SU-DHL-6 (cell line): ENCODE data around the gene GTF2A1.

Experiments
- H2AFZ ChIP-seq: fragments of 200-600 bp; sonication (generic); 2 replicates; pipeline ENCODE4 v1.6.1; 2014; ENCODE audit warnings: low read depth, mild to moderate bottlenecking, moderate library complexity, mixed read lengths, antibody characterized with exemption, low read length; ENCODE audit not compliant: severe bottlenecking
- H3F3A ChIP-seq: fragments of 200-600 bp; shearing (Covaris generic); 2 replicates; pipeline ENCODE4 v1.6.0; 2016; ENCODE audit warnings: antibody characterized with exemption, mild to moderate bottlenecking; ENCODE audit not compliant: insufficient read depth
- H3K27ac ChIP-seq: fragments of 200-600 bp; sonication (generic); 2 replicates; pipeline ENCODE4 v1.5.1; 2016; ENCODE audit warnings: low read depth, mild to moderate bottlenecking, low read length, moderate library complexity, mixed read lengths
- H3K27me3 ChIP-seq: fragments of 200-600 bp; sonication (generic), shearing (Covaris generic); 2 replicates; pipeline ENCODE4 v1.6.0; 2014; ENCODE audit warnings: mild to moderate bottlenecking, low read length
- H3K36me3 ChIP-seq: fragments of 200-600 bp; sonication (generic); 2 replicates; pipeline ENCODE4 v1.6.1; 2014; ENCODE audit warnings: mild to moderate bottlenecking, low read length, mixed read lengths
- H3K4me2 ChIP-seq: fragments of 300-600, 200-600 bp; shearing (Covaris generic), sonication (generic); 2 replicates; pipeline ENCODE4 v1.6.0; 2014; ENCODE audit warnings: low read length, low read depth, mild to moderate bottlenecking; ENCODE audit not compliant: poor library complexity, severe bottlenecking
- H3K4me3 ChIP-seq: fragments of 200-600 bp; sonication (generic); 2 replicates; pipeline ENCODE4 v1.5.1; 2014; ENCODE audit warnings: antibody characterized with exemption, low read length, mild to moderate bottlenecking, mixed read lengths; ENCODE audit not compliant: insufficient read depth, poor library complexity, severe bottlenecking
- H3K79me2 ChIP-seq: fragments of 200-600 bp; sonication (generic); 2 replicates; pipeline ENCODE4 v1.6.1; 2014; ENCODE audit warnings: mild to moderate bottlenecking, low read length, moderate library complexity; ENCODE audit not compliant: insufficient read depth
- H3K9ac ChIP-seq: fragments of 200-600 bp; sonication (generic); 2 replicates; pipeline ENCODE4 v1.7.0; 2014; ENCODE audit warnings: mild to moderate bottlenecking, low read length
- H3K9me2 ChIP-seq: fragments of 200-600 bp; sonication (generic); replicated peaks from 2 replicates; pipeline ENCODE4 v1.6.1; 2014; ENCODE audit warnings: low read length; ENCODE audit not compliant: insufficient read depth
- H3K9me3 ChIP-seq: fragments of 200-600 bp; sonication (generic); 2 replicates; pipeline ENCODE4 v1.6.1; 2014; ENCODE audit warnings: low read length, mixed read lengths; ENCODE audit not compliant: insufficient read depth
- H4K20me1 ChIP-seq: fragments of 200-600 bp; sonication (generic); 2 replicates; pipeline ENCODE4 v1.6.1; 2014; ENCODE audit warnings: low read depth, mild to moderate bottlenecking, antibody characterized with exemption, low read length, moderate library complexity, mixed read lengths
- EZH2phosphoT487 ChIP-seq: fragments of 200-600 bp; sonication (generic), shearing (Covaris generic); conservative IDR thresholded peaks from 2 replicates; pipeline ENCODE4 v1.6.1; 2018; ENCODE audit warnings: mild to moderate bottlenecking, antibody characterized with exemption, low read length, moderate library complexity, mixed read lengths
- TF ChIP-seq, protein P1 (sequence below): fragments of 200-600 bp; sonication (generic); IDR thresholded peaks from one replicate; pipeline ENCODE4 v1.5.1; 2017; ENCODE audit warnings: antibody characterized with exemption, mild to moderate bottlenecking, low read length, moderate library complexity; ENCODE audit not compliant: insufficient read depth, poor library complexity, severe bottlenecking

GTF2A1 gene

DNA sequence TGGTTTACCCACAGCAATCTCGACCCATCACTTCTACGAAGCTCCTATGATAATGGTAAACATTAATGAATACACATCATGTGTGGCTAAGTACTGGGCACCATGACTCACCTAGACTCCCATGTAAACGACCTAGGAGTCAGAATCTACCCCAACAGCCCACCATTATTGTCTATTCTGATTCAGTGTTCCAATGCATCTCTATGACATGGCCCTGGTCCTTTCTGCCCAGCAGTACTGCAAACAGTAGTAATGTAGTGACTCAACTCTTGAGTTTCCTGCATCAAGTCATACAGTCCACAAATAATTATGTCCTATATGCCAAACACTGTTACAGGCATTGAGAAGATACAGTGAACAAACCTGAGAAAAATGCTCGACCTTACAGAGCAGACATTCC, 14.6 kb downstream of the GTF2A1 start:
- H3K9me2 ChIP-seq: no peaks in the 10 kb centered on the region
- H4K20me1 ChIP-seq: peaks cover 4% of the 10 kb centered on the region; the same call in 1 of the 2 replicates
- peaks cover 60% of the 10 kb centered on the region for H3K36me3 ChIP-seq
- no peak overlapping the region for H3K4me3 ChIP-seq
- peaks cover 81% of the 10 kb centered on the region for H3K79me2 ChIP-seq
- no peak for TF ChIP-seq EZH2phosphoT487
- TF ChIP-seq, protein P1, sequence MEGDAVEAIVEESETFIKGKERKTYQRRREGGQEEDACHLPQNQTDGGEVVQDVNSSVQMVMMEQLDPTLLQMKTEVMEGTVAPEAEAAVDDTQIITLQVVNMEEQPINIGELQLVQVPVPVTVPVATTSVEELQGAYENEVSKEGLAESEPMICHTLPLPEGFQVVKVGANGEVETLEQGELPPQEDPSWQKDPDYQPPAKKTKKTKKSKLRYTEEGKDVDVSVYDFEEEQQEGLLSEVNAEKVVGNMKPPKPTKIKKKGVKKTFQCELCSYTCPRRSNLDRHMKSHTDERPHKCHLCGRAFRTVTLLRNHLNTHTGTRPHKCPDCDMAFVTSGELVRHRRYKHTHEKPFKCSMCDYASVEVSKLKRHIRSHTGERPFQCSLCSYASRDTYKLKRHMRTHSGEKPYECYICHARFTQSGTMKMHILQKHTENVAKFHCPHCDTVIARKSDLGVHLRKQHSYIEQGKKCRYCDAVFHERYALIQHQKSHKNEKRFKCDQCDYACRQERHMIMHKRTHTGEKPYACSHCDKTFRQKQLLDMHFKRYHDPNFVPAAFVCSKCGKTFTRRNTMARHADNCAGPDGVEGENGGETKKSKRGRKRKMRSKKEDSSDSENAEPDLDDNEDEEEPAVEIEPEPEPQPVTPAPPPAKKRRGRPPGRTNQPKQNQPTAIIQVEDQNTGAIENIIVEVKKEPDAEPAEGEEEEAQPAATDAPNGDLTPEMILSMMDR: no peak
- H3K27ac ChIP-seq: no peak overlapping the region
- H3K9me3 ChIP-seq: no peaks in the 10 kb centered on the region
- no peak overlapping the region for H3K9ac ChIP-seq
- H2AFZ ChIP-seq: no peak overlapping the region
- no peaks in the 10 kb centered on the region for H3K27me3 ChIP-seq
- H3K4me2 ChIP-seq: no peak overlapping the region
- peaks cover 6% of the 10 kb centered on the region; the same call in 1 of the 2 replicates for H3F3A ChIP-seq

DNA sequence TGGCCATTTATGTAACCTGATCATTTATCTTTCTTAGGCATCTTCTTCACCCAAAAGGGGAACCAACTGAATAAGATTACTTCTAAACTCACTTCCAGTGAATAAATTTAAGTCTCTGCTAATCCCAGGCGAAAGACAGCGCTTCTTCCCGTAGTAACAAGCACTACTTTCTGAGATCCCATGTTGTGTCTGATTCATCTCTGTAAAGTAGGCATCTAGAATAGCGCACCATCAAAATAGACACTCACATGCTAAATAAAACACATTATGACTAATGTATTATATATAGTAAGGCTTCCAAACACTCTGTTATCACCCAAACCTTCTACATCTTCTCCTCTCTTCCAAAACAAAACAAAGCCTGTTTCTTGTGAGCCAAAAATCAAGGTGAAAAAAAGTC, 15.1 kb downstream of the GTF2A1 start:
- H3K9me3 ChIP-seq: no peaks in the 10 kb centered on the region
- H3F3A ChIP-seq: peaks cover 6% of the 10 kb centered on the region; the same call in 1 of the 2 replicates
- peaks cover 60% of the 10 kb centered on the region for H3K36me3 ChIP-seq
- H2AFZ ChIP-seq: no peak overlapping the region
- no peaks in the 10 kb centered on the region for H3K9me2 ChIP-seq
- peaks cover 76% of the 10 kb centered on the region for H3K79me2 ChIP-seq
- H3K4me2 ChIP-seq: no peak overlapping the region
- no peaks in the 10 kb centered on the region for H3K27me3 ChIP-seq
- peaks cover 4% of the 10 kb centered on the region; the same call in 1 of the 2 replicates for H4K20me1 ChIP-seq
- no peak overlapping the region for H3K27ac ChIP-seq
- TF ChIP-seq, protein P1: no peak
- TF ChIP-seq EZH2phosphoT487: no peak
- no peak overlapping the region for H3K9ac ChIP-seq
- no peak overlapping the region for H3K4me3 ChIP-seq

DNA sequence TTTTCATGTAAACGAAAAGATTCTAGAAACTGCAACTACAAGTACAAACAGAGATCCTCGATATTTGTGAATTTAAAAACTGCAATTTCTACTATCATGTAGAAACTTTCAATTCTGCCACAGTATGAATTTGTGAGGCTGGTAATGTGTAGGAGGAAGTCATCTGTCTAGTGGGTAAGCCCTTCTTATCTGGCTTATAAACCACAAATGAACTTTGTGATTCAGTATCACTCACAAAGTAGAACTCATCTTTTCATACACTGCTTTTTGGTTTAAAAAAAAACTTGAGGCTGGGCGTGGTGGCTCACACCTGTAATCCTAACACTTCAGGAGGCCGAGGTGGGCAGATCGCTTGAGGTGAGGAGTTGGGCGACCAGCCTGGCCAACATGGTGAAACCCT, 20.7 kb downstream of the GTF2A1 start:
- peaks cover 4% of the 10 kb centered on the region; the same call in 1 of the 2 replicates for H3F3A ChIP-seq
- H3K27me3 ChIP-seq: no peaks in the 10 kb centered on the region
- no peak overlapping the region for H3K9ac ChIP-seq
- H3K4me3 ChIP-seq: no peak overlapping the region
- no peaks in the 10 kb centered on the region for H3K9me3 ChIP-seq
- peaks cover 77% of the 10 kb centered on the region for H3K36me3 ChIP-seq
- H3K4me2 ChIP-seq: no peak overlapping the region
- no peak overlapping the region for H3K27ac ChIP-seq
- TF ChIP-seq, protein P1: no peak
- no peak for TF ChIP-seq EZH2phosphoT487
- peaks cover 34% of the 10 kb centered on the region for H3K79me2 ChIP-seq
- H3K9me2 ChIP-seq: no peaks in the 10 kb centered on the region
- peaks cover 4% of the 10 kb centered on the region; the same call in 1 of the 2 replicates for H4K20me1 ChIP-seq
- no peak overlapping the region for H2AFZ ChIP-seq
